Calu3 (cell line): ENCODE measurements around the gene CNTNAP1. TPM values are rescaled to one million over a fixed set of nuclear protein-coding genes. Genes with fewer than 3 reads are reported as not detected.

Experiments used
- BruUV-seq: library from RNA; stranded (reverse); fragments of 400-500 nt; replicated peaks from 2 replicates; lab custom pipeline; 2021; lab: Mats Ljungman, UMichigan
- CTCF ChIA-PET: fragments of 300-600 bp; sonication (Branson Sonifier 250); formaldehyde crosslinking; loops from one replicate; lab custom pipeline; 2022; ENCODE audit warnings: antibody characterized with exemption; lab: Charles Lee
- DNase-seq: peaks from one replicate; pipeline ENCODE4 v3.0.0; 2022
- H3K27ac Mint-ChIP-seq: one replicate; pipeline ENCODE4 v1.8.0; 2022; ENCODE audit warnings: mixed read lengths; ENCODE audit not compliant: unreplicated experiment
- H3K27me3 Mint-ChIP-seq: one replicate; pipeline ENCODE4 v1.8.0; 2022; ENCODE audit warnings: mixed read lengths; ENCODE audit not compliant: unreplicated experiment
- H3K36me3 Mint-ChIP-seq: one replicate; pipeline ENCODE4 v1.8.0; 2022; ENCODE audit warnings: mild to moderate bottlenecking, moderate library complexity, mixed read lengths; ENCODE audit not compliant: insufficient read depth, unreplicated experiment
- H3K4me1 Mint-ChIP-seq: one replicate; pipeline ENCODE4 v1.8.0; 2022; ENCODE audit warnings: mild to moderate bottlenecking, low read depth, mixed read lengths; ENCODE audit not compliant: unreplicated experiment
- H3K4me3 Mint-ChIP-seq: one replicate; pipeline ENCODE4 v1.8.0; 2022; ENCODE audit warnings: mild to moderate bottlenecking, low read depth, moderate library complexity, mixed read lengths; ENCODE audit not compliant: unreplicated experiment
- H3K9me3 Mint-ChIP-seq: one replicate; pipeline ENCODE4 v1.8.0; 2022; ENCODE audit warnings: low read depth, mixed read lengths; ENCODE audit not compliant: unreplicated experiment
- intact Hi-C: fragments of 100-400 bp; cut with micrococcal nuclease; formaldehyde crosslinking; loops from one replicate; pipeline ENCODE4 v1.10.0; 2022; ENCODE audit not compliant: unreplicated experiment
- total RNA-seq: library from RNA; stranded (reverse); gene quantifications from 2 replicates; pipeline ENCODE4 v1.2.3, GENCODE V29; 2022
- TF ChIP-seq, protein P1 (sequence below): fragments of 200-600 bp; IDR thresholded peaks from one replicate; pipeline ENCODE4 v1.8.0; 2022; ENCODE audit warnings: antibody characterized with exemption; ENCODE audit not compliant: unreplicated experiment

Gene CNTNAP1
- total RNA-seq, 1 experiment from 2014 or later, result 1.3 TPM

DNA sequence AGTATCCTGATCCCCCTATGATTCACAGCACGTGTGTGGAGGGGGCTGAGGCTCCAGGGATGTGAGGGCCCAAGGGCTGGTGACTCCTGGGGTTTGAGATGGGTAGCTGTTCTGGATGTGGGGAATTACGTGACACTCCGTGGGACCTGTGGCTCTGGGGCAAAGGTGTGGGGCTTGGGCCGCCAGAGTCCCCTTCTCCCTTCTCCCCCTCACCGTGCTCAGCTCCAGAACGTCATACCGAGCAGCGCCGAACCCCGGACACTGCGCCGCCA lies 12.7 kb upstream of the CNTNAP1 start:
- no peak overlapping the region for H3K4me3 Mint-ChIP-seq
- no peaks in the 10 kb centered on the region for H3K9me3 Mint-ChIP-seq
- TF ChIP-seq, protein P1, sequence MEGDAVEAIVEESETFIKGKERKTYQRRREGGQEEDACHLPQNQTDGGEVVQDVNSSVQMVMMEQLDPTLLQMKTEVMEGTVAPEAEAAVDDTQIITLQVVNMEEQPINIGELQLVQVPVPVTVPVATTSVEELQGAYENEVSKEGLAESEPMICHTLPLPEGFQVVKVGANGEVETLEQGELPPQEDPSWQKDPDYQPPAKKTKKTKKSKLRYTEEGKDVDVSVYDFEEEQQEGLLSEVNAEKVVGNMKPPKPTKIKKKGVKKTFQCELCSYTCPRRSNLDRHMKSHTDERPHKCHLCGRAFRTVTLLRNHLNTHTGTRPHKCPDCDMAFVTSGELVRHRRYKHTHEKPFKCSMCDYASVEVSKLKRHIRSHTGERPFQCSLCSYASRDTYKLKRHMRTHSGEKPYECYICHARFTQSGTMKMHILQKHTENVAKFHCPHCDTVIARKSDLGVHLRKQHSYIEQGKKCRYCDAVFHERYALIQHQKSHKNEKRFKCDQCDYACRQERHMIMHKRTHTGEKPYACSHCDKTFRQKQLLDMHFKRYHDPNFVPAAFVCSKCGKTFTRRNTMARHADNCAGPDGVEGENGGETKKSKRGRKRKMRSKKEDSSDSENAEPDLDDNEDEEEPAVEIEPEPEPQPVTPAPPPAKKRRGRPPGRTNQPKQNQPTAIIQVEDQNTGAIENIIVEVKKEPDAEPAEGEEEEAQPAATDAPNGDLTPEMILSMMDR, result no peak
- H3K27me3 Mint-ChIP-seq, result no peaks in the 10 kb centered on the region
- CTCF ChIA-PET, result interaction anchor here (0.5 to 1.3 kb wide), 3 partner anchors 11 to 143 kb away, joined by 3 to 4 read pairs (median 3); partner anchors contain the start of gene TUBG2
- peaks cover 74% of the 10 kb centered on the region for H3K36me3 Mint-ChIP-seq
- DNase-seq, result no peak
- peaks cover 30% of the 10 kb centered on the region for H3K4me1 Mint-ChIP-seq
- no TSS peak for BruUV-seq
- intact Hi-C loops, result no loop called here
- H3K27ac Mint-ChIP-seq, result peak overlapping the region; percentile 43

- no peaks in the 10 kb centered on the region for H3K9me3 Mint-ChIP-seq
- DNase-seq, result no peak
- intact Hi-C loops, result loop anchor here (10.0 kb wide), 1 partner anchor 95 kb away; the partner anchor contains the start of gene RAMP2
- BruUV-seq, result no TSS peak
- no peak overlapping the region for H3K27ac Mint-ChIP-seq
- peaks cover 80% of the 10 kb centered on the region for H3K36me3 Mint-ChIP-seq
- H3K4me3 Mint-ChIP-seq, result no peak overlapping the region
- peaks cover 34% of the 10 kb centered on the region for H3K4me1 Mint-ChIP-seq
- TF ChIP-seq, protein P1, result no peak
- CTCF ChIA-PET, result interaction anchor here (1.0 to 1.3 kb wide), 3 partner anchors 11 to 51 kb away, joined by 3 read pairs; partner anchors contain the start of gene TUBG2
- H3K27me3 Mint-ChIP-seq, result no peaks in the 10 kb centered on the region
Observed at GRCh38 chr17:42669977-42670788, 12.1 kb upstream of the CNTNAP1 start.

GRCh38 chr17:42670789-42671657 lies 11.3 kb upstream of the CNTNAP1 start:
- peaks cover 34% of the 10 kb centered on the region for H3K4me1 Mint-ChIP-seq
- H3K36me3 Mint-ChIP-seq, result peaks cover 80% of the 10 kb centered on the region
- TF ChIP-seq, protein P1, result no peak
- no TSS peak for BruUV-seq
- no peaks in the 10 kb centered on the region for H3K9me3 Mint-ChIP-seq
- no peak overlapping the region for H3K27ac Mint-ChIP-seq
- no peak for DNase-seq
- no peaks in the 10 kb centered on the region for H3K27me3 Mint-ChIP-seq
- intact Hi-C loops, result loop anchor here (10.0 kb wide), 1 partner anchor 94 kb away; the partner anchor contains the start of gene RAMP2
- CTCF ChIA-PET, result interaction anchor here (1.2 to 1.7 kb wide), 2 partner anchors 12 to 52 kb away, joined by 3 to 4 read pairs; partner anchors contain the start of gene TUBG2
- H3K4me3 Mint-ChIP-seq, result no peak overlapping the region

DNA sequence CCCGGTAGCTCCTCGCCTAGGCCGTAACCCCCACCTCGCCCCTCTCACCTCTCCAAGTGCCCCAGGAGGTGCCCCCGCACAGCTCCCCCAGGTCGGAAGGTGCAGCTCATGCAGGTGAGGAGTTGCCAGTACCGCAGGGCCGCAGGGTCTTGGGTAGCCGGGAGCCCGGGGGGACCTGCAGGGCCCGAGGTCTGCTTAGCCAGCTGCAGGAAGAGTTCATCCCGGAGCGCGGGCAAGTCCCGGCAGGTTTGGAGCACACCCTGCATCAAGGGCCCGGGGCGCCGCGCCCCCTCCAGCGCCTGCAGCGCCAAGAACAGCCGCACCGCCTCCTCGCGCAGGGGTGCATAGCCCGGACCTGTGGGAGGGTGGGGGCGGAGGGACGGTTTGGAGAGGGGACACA lies 10.3 kb upstream of the CNTNAP1 start:
- Mint-ChIP-seq H3K27me3 (no peaks in the 10 kb centered on the region), H3K4me1 (peaks cover 35% of the 10 kb centered on the region), H3K36me3 (peaks cover 81% of the 10 kb centered on the region), H3K27ac (no peak overlapping the region), H3K4me3 (no peak overlapping the region), H3K9me3 (no peaks in the 10 kb centered on the region)
- BruUV-seq, result no TSS peak
- intact Hi-C loops, result loop anchor here (10.0 kb wide), 1 partner anchor 93 kb away; the partner anchor contains the start of gene RAMP2
- no peak for DNase-seq
- CTCF ChIA-PET, result interaction anchor here (1.7 kb wide), 1 partner anchor 53 kb away, joined by 4 read pairs; no protein-coding TSS in a partner anchor
- TF ChIP-seq, protein P1, result no peak
